WTC11 (cell line): Measurements from ENCODE around the gene JAML. TPM values are rescaled to one million over a fixed set of nuclear protein-coding genes. Genes with fewer than 3 reads are reported as not detected.

Source experiments
- AR ChIP-seq: fragments of 250-450 bp; sonication (Bioruptor Pico); IDR thresholded peaks from 2 replicates; pipeline ENCODE4 v1.9.0; 2021; ENCODE audit warnings: mild to moderate bottlenecking
- ATF3 ChIP-seq: sonication (generic); formaldehyde crosslinking; conservative IDR thresholded peaks from 2 replicates; pipeline ENCODE4 v1.8.1; 2022; ENCODE audit warnings: mild to moderate bottlenecking, missing genetic modification reagents
- ATF6 ChIP-seq: sonication (generic); formaldehyde crosslinking; IDR thresholded peaks from 2 replicates; pipeline ENCODE4 v1.8.1; 2023; ENCODE audit warnings: mild to moderate bottlenecking, missing genetic modification reagents
- E2F4 ChIP-seq: sonication (generic); formaldehyde crosslinking; IDR thresholded peaks from 2 replicates; pipeline ENCODE4 v1.8.1; 2022; ENCODE audit warnings: low read depth, mild to moderate bottlenecking, moderate library complexity, missing genetic modification reagents, borderline replicate concordance
- ESRRA ChIP-seq: sonication (generic); formaldehyde crosslinking; IDR thresholded peaks from 2 replicates; pipeline ENCODE4 v1.8.1; 2022; ENCODE audit warnings: mild to moderate bottlenecking, missing genetic modification reagents, borderline replicate concordance
- ETV6 ChIP-seq: sonication (generic); formaldehyde crosslinking; IDR thresholded peaks from 2 replicates; pipeline ENCODE4 v1.8.1; 2022; ENCODE audit warnings: mild to moderate bottlenecking, missing genetic modification reagents
- FOXP1 ChIP-seq: sonication (generic); formaldehyde crosslinking; IDR thresholded peaks from 2 replicates; pipeline ENCODE4 v1.8.0; 2022; ENCODE audit warnings: missing genetic modification reagents, mild to moderate bottlenecking, moderate library complexity, borderline replicate concordance
- GRHL2 ChIP-seq: fragments of 250-450 bp; sonication (Bioruptor Pico); IDR thresholded peaks from 2 replicates; pipeline ENCODE4 v1.8.0; 2022; ENCODE audit warnings: mild to moderate bottlenecking, moderate library complexity; ENCODE audit not compliant: insufficient replicate concordance, severe bottlenecking
- GTF2I ChIP-seq: fragments of 250-450 bp; sonication (Bioruptor Pico); conservative IDR thresholded peaks from 2 replicates; pipeline ENCODE4 v1.4.0; 2021; ENCODE audit warnings: mild to moderate bottlenecking
- MAX ChIP-seq: sonication (generic); formaldehyde crosslinking; IDR thresholded peaks from 2 replicates; pipeline ENCODE4 v1.8.0; 2022; ENCODE audit warnings: mild to moderate bottlenecking, missing genetic modification reagents
- MXD4 ChIP-seq: fragments of 250-450 bp; sonication (Bioruptor Pico); IDR thresholded peaks from 2 replicates; pipeline ENCODE4 v1.8.0; 2021; ENCODE audit warnings: mild to moderate bottlenecking, moderate library complexity, borderline replicate concordance
- NFE2L1 ChIP-seq: sonication (generic); formaldehyde crosslinking; IDR thresholded peaks from 2 replicates; pipeline ENCODE4 v1.8.1; 2023; ENCODE audit warnings: missing genetic modification reagents
- SP1 ChIP-seq: sonication (generic); formaldehyde crosslinking; conservative IDR thresholded peaks from 2 replicates; pipeline ENCODE4 v1.8.1; 2022; ENCODE audit warnings: missing genetic modification reagents
- STAT6 ChIP-seq: sonication (generic); formaldehyde crosslinking; conservative IDR thresholded peaks from 2 replicates; pipeline ENCODE4 v1.8.1; 2023; ENCODE audit warnings: mild to moderate bottlenecking, low read depth, missing genetic modification reagents, moderate library complexity
- TEAD1 ChIP-seq: sonication (generic); formaldehyde crosslinking; IDR thresholded peaks from 2 replicates; pipeline ENCODE4 v1.8.0; 2022; ENCODE audit warnings: mild to moderate bottlenecking, missing genetic modification reagents
- USF1 ChIP-seq: sonication (generic); formaldehyde crosslinking; IDR thresholded peaks from 2 replicates; pipeline ENCODE4 v1.8.0; 2022; ENCODE audit warnings: mild to moderate bottlenecking, missing genetic modification reagents
- USF2 ChIP-seq: sonication (generic); formaldehyde crosslinking; IDR thresholded peaks from 2 replicates; pipeline ENCODE4 v1.8.1; 2023; ENCODE audit warnings: mild to moderate bottlenecking, missing genetic modification reagents, moderate library complexity
- ZBTB21 ChIP-seq: sonication (generic); formaldehyde crosslinking; IDR thresholded peaks from 2 replicates; pipeline ENCODE4 v1.8.1; 2023; ENCODE audit warnings: mild to moderate bottlenecking, missing genetic modification reagents, borderline replicate concordance
- ZNF121 ChIP-seq: sonication (generic); formaldehyde crosslinking; IDR thresholded peaks from 2 replicates; pipeline ENCODE4 v1.8.0; 2023; ENCODE audit warnings: missing genetic modification reagents
- ZNF423 ChIP-seq: fragments of 250-450 bp; sonication (Bioruptor Pico); IDR thresholded peaks from 2 replicates; pipeline ENCODE4 v2.1.2; 2022; ENCODE audit warnings: mild to moderate bottlenecking, moderate library complexity
- ZNF671 ChIP-seq: fragments of 250-450 bp; sonication (Bioruptor Pico); IDR thresholded peaks from 2 replicates; pipeline ENCODE4 v1.8.0; 2021; ENCODE audit warnings: mild to moderate bottlenecking
- ZSCAN18 ChIP-seq: fragments of 250-450 bp; sonication (Bioruptor Pico); IDR thresholded peaks from 2 replicates; pipeline ENCODE4 v2.1.2; 2022; ENCODE audit warnings: mild to moderate bottlenecking, moderate library complexity
- total RNA-seq: library from RNA; stranded (reverse); gene quantifications from 3 replicates; pipeline ENCODE4 v1.2.3, GENCODE V29; 2021

JAML gene
- total RNA-seq, 1 experiment from 2014 or later = 0.24 TPM

GRCh38 chr11:118251858-118252652, 27.2 kb upstream of the JAML start, which contains the start of gene MPZL3 (continued):
- no peak for TF ChIP-seq USF2 (CRISPR knock-in tag)
- no peak for TF ChIP-seq ATF3 (CRISPR knock-in tag)
- TF ChIP-seq AR (CRISPR knock-in tag) = no peak
- no peak for TF ChIP-seq GRHL2 (CRISPR knock-in tag)
- no peak for TF ChIP-seq ESRRA
- TF ChIP-seq STAT6 (CRISPR knock-in tag) = no peak
- TF ChIP-seq ZNF121 (CRISPR knock-in tag) = no peak
- peak; percentile 51; the same call in 1 of the 2 replicates for TF ChIP-seq FOXP1 (CRISPR knock-in tag)
- no peak for TF ChIP-seq ZBTB21
- 0 out of 2 replicates have a peak, but pooled peaks have one; percentile 36 for TF ChIP-seq TEAD1 (CRISPR knock-in tag)
- TF ChIP-seq ZNF423 (CRISPR knock-in tag) = 0 out of 2 replicates have a peak, but pooled peaks have one; percentile 41
- TF ChIP-seq MAX = 0 out of 2 replicates have a peak, but pooled peaks have one; percentile 38
- no peak for TF ChIP-seq NFE2L1 (CRISPR knock-in tag)
- no peak for TF ChIP-seq E2F4 (CRISPR knock-in tag)
- no peak for TF ChIP-seq ATF6 (CRISPR knock-in tag)
- TF ChIP-seq GTF2I (CRISPR knock-in tag) = no peak
- TF ChIP-seq ZNF671 (CRISPR knock-in tag) = no peak
- peak; percentile 60; the same call in 1 of the 2 replicates for TF ChIP-seq ETV6
- no peak for TF ChIP-seq USF1 (CRISPR knock-in tag)
- 0 out of 2 replicates have a peak, but pooled peaks have one; percentile 58 for TF ChIP-seq ZSCAN18 (CRISPR knock-in tag)
- TF ChIP-seq MXD4 = no peak
- TF ChIP-seq SP1 (CRISPR knock-in tag) = peak; percentile 49; the same call in 1 of the 2 replicates
